GM19397 (cell line): Measurements from ENCODE around the gene MESP2.

ENCODE experiments used
- ATAC-seq: cut with Tn5 transposase; IDR thresholded peaks from one replicate; pipeline ENCODE4 v1.9.1; 2021; ENCODE audit warnings: mild to moderate bottlenecking, moderate library complexity; ENCODE audit not compliant: unreplicated experiment

Gene MESP2

GRCh38 chr15:89754361-89755154, 21.6 kb upstream of the MESP2 start:
- no peak for ATAC-seq

DNA sequence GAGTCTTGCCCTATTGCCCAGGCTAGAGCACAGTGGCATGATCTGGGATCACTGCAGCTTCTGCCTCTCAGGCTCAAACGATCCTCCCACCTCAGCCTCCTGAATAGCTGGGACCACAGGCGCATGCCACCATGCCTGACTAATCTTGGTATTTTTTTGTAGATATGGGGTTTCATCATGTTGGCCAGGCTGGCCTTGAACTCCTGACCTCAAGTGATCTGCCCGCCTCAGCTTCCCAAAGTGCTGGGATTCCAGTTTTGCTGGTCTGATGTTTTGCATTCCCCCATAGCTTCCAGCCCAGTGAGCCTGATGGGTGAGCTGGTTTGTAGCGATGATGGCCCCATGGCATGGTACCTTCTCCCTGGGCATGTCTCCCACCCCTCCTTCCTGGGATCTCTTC, 20.4 kb upstream of the MESP2 start:
- ATAC-seq: no peak

GRCh38 chr15:89756897-89757296, 19.2 kb upstream of the MESP2 start:
- ATAC-seq: no peak

- no peak for ATAC-seq
These were observed 17.8 kb upstream of the MESP2 start for GRCh38 chr15:89758283-89758682.

DNA sequence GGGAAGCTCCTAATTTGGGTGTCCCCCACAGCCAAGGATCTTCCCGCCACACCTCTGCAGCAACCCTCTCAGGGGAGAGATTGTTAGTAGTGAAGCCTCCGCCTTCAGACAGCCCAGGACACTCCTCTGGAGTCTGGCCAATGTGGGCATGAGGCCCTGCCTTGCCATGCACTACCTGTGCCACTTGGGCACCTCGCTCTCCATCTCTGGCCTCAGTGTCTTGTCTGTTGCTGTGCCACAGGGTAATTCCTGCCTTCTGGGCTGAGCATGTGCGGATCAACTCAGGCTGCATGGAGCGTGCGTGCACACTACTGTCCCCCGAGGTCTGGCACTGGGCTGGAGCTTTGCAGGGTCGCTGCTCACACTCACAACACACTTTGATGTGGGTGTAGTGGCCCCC, 17.2 kb upstream of the MESP2 start:
- no peak for ATAC-seq

DNA sequence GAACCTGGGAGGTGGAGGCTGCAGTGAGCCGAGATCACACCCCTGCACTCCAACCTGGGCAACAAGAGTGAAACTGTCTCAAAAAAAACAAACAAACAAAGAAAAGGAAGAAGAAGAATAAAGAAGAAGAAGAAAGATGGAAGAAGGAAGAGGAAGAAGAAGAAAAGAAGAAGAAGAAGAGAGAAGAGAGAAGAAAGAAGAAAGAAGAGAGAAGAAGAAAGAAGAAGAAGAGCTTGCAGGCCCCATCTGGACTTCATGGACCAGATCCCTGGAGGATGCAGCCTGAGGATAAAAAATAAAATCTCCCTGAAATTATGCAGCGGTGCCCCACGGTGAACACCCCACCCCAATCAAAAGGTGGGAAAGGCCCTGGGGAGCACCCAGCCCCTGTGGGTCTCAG, 16.3 kb upstream of the MESP2 start:
- ATAC-seq: no peak

GRCh38 chr15:89760303-89761008, 15.7 kb upstream of the MESP2 start:
- ATAC-seq: no peak

- ATAC-seq: no peak
These were observed 14.9 kb upstream of the MESP2 start for GRCh38 chr15:89761009-89761831.

GRCh38 chr15:89761929-89762328, 14.2 kb upstream of the MESP2 start:
- ATAC-seq: no peak

DNA sequence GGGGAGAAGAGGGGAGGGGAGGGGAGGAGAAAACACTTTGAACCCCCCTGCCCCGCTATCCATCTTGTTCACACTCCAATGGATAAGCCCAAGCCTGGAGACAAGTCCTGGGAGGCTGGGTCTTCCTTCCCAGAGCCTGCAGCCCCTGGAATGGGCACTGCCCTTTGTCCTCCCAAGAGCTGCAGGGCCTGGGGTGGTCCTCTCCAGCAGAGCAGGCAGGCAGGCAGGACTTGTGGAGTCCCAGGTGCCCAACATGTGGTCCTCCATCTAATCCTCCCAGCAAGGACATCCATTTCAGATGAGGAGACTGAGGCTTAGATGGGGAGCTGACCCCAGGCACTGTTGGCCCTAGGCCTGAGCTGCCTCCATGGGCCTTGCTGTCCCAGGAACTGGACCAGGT, 10.4 kb upstream of the MESP2 start:
- ATAC-seq: no peak

DNA sequence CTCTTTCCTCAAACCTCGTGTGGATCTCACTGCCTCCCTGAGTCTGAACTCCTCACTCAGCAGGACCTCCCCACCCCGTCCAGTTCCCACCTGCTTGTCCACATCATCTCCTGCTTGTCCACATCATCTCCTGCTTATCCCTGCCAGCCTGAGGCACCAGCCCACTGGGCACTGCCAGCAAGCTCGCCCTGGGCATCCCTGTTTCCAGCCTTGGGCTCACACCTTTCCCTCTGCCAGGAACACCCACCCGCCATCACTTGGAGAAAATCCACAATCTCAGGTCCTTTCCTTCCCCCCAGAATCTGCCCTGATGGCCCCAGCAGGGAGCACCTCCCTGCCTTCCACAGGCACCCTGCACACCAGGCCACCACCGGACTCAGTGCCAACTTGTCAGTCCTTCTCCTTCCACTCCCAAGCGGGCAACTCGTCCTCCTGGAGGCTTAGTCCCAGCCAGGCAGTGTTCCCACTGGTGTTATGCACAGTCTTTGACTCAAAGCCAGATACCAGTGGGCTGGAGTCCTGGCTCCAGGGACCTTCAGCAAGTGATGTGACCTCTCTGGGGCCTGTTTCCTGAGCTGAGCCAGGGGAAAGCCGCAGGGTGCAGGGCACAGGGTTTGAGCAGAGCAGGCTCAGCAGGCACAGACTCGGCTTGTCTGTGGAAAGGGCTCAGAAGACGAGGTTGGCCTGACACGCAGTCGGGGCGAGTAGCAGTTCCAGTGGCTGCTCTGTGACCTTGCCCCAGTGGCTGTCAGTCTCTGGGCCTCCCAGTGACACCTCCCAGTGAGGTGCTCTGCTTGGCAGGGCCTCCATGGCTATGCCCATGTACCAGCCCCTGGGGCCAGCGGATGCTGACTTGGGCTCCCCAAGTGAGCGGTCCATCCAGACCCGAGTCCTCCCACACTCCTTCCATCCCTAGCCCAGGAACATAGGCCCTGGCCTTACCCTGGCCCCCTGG, 9.5 kb upstream of the MESP2 start:
- no peak for ATAC-seq

GRCh38 chr15:89767411-89767915, 8.7 kb upstream of the MESP2 start:
- no peak for ATAC-seq

DNA sequence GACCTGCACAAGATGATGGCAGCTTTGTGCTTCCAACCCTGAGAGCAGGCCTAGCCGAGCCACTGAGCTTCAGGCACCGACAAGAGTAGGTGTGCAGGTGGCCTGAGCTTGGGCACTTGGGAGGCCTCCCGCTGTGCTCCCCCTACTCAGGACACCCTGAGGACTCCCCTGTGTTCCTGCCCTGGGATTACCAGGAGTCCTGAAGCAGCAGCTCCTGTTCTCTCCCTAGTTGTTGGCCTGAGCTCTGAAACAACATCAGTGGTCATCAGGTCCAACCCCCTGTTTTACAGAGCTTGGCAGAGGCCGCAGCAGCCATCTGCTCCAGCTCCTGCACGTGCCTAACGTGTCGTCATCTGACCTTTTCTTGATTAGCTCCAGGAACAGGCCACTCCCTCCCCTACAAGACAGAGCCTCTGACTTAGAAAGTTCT, 8.0 kb upstream of the MESP2 start:
- ATAC-seq: no peak

DNA sequence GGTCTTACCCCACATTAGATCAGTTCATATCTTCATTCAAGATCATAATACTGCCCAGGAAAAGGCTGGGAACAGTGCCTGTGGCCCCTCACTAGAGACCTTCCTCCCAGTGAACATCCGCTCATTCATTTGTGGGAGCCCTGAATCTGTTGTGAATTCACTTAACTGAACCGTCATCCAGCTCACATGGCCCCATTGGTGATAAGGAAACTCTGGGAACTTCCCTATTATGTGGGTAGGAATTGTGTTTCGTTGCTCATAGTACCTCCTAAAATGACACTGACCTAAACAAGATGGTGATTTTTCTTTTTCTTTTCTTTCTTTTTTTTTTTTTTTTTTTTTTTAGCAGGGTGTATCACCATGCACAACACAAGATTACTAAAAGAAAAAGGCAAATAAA, 6.8 kb upstream of the MESP2 start:
- ATAC-seq: no peak

GRCh38 chr15:89770041-89770440, 6.1 kb upstream of the MESP2 start:
- no peak for ATAC-seq

GRCh38 chr15:89772932-89773583, 3.1 kb upstream of the MESP2 start:
- ATAC-seq: no peak

DNA sequence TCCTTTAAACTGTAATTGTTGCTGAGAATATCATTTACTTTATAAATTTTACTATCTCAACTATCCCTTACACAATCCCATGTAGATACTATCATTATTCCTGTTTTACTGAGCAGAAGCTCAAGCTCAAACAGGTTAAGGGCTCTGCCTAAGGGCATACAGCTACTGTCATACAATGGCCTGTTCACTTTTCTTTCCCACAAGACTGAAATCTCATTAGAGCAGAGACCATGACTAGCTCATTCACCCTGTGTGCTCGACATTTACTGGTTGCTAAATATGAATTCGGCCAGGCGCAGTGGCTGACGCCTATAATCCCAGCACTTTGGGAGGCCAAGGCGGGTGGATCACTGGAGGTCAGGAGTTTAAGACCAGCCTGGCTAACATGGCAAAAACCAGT, 1.6 kb upstream of the MESP2 start:
- no peak for ATAC-seq

- ATAC-seq: no peak
These were observed 317 bp upstream of the MESP2 start for GRCh38 chr15:89775815-89776214.

GRCh38 chr15:89777073-89777751, 1.1 kb downstream of the MESP2 start:
- ATAC-seq: no peak
